Adrenal gland (tissue), 5 donors: Measurements from ENCODE around the gene KCND1.

ENCODE experiments used
- POLR2A ChIP-seq, 2 donors: fragments of 450-650 bp; IDR thresholded peaks; one replicate each; pipeline ENCODE4 v1.6.1; 2017; ENCODE audit warnings: antibody characterized with exemption in 2 of 2, mild to moderate bottlenecking in 2 of 2, moderate library complexity in 1 of 2
- TF ChIP-seq, protein P1 (sequence below), 6 experiments: fragments of 450-650 bp in 4 of 6; fragments of 200-600 bp in 2 of 6; sonication (generic) in 1 of 6; IDR thresholded peaks; 1 replicate in 5 of 6; 2 replicates in 1 of 6; pipeline versions ENCODE4 v1.5.1 to v1.8.0; 2016 to 2021; ENCODE audit warnings: antibody characterized with exemption in 6 of 6, mild to moderate bottlenecking in 2 of 6, moderate library complexity in 1 of 6
- donor health status: DM: no; HTN: no; CAD: no.

DNA sequence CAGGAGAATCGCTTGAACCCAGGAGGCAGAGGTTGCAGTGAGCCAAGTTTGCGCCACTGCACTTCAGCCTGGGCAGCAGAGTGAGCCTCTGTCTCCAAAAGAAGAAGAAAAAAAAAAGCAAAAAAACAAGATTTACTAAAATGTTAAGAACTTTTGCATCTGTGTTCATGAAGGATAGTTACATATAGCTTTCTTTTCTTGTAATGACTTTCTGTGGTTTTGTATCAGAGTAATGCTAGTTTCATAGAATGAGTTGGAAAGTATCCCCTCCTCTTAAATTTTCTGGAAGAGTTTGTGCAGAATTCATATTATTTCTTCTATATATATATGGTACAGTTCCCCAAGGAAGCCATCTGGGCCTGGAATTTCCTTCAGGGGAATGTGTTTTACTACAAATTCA is 47.4 kb upstream of the KCND1 start:
- no peak for TF ChIP-seq POLR2A (IDR thresholded peaks at IDR 0.05)
- TF ChIP-seq, protein P1, sequence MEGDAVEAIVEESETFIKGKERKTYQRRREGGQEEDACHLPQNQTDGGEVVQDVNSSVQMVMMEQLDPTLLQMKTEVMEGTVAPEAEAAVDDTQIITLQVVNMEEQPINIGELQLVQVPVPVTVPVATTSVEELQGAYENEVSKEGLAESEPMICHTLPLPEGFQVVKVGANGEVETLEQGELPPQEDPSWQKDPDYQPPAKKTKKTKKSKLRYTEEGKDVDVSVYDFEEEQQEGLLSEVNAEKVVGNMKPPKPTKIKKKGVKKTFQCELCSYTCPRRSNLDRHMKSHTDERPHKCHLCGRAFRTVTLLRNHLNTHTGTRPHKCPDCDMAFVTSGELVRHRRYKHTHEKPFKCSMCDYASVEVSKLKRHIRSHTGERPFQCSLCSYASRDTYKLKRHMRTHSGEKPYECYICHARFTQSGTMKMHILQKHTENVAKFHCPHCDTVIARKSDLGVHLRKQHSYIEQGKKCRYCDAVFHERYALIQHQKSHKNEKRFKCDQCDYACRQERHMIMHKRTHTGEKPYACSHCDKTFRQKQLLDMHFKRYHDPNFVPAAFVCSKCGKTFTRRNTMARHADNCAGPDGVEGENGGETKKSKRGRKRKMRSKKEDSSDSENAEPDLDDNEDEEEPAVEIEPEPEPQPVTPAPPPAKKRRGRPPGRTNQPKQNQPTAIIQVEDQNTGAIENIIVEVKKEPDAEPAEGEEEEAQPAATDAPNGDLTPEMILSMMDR (IDR thresholded peaks at IDR 0.05): no peak
